K562 (cell line): ENCODE measurements around the gene ZNF655. TPM values are rescaled to one million over a fixed set of nuclear protein-coding genes. Genes with fewer than 3 reads are reported as not detected.
A peak's percentile ranks its signal among the peaks of the same experiment; 100 is the strongest.

Source experiments
- ATAC-seq: fragments of 200-7000 bp; cut with Tn5 transposase; 3 replicates; pipeline ENCODE4 v1.9.1; 2020; ENCODE audit warnings: moderate library complexity
- BruUV-seq: library from RNA; stranded (reverse); fragments of 400-500 nt; replicated peaks from 2 replicates; lab custom pipeline; 2021; lab: Mats Ljungman, UMichigan
- CTCF ChIA-PET: fragments of 300-600 bp; formaldehyde crosslinking; extraction: SDS; loops from one replicate; lab custom pipeline; 2021; ENCODE audit warnings: low intra/inter-chr PET ratio; lab: Yijun Ruan, JAX
- POLR2A ChIA-PET: fragments of 300-600, 350-650 bp; sonication (Branson Sonifier 250); formaldehyde crosslinking; extraction: SDS; loops from one replicate; lab custom pipeline; 2021; ENCODE audit warnings: antibody characterized with exemption, inconsistent platforms; lab: Yijun Ruan, JAX
- DNase-seq, 4 experiments: peaks; one replicate each; pipeline versions ENCODE4 v3.0.0 to v3.0.0-alpha.2; 2011 to 2018; ENCODE audit warnings: low spot score in 3 of 4, mixed read lengths in 3 of 4; ENCODE audit errors: extremely low read depth in 1 of 4
- FAIRE-seq: peaks from 2 replicates; lab custom pipeline; 2011; peaks lifted over from hg19 to GRCh38; lab: Jason Lieb, UNC
- H2AFZ ChIP-seq: 2 replicates; pipeline ENCODE4 v1.6.0; 2011; ENCODE audit warnings: low read depth, low read length, control low read depth, inconsistent platforms
- H3K27ac ChIP-seq: fragments of 200-600 bp; 3 replicates; pipeline ENCODE4 v1.8.0; 2011; ENCODE audit warnings: low read depth, mild to moderate bottlenecking, control low read depth, inconsistent platforms, low read length, moderate library complexity, mixed read lengths; ENCODE audit errors: extremely low read depth
- H3K27me3 ChIP-seq, 2 experiments: fragments of 300-600 bp in 1 of 2; 2 replicates in 1 of 2; 3 replicates in 1 of 2; pipeline versions ENCODE4 v1.6.0 to v1.8.0; 2011; ENCODE audit warnings: inconsistent platforms in 2 of 2, low read length in 2 of 2, mild to moderate bottlenecking in 1 of 2, mixed read lengths in 1 of 2, moderate library complexity in 1 of 2; ENCODE audit not compliant: control insufficient read depth in 2 of 2, insufficient read depth in 2 of 2
- H3K36me3 ChIP-seq: fragments of 300-600 bp; 3 replicates; pipeline ENCODE4 v1.8.0; 2011; ENCODE audit warnings: mild to moderate bottlenecking, low read length, inconsistent platforms; ENCODE audit not compliant: control insufficient read depth, insufficient read depth
- H3K4me1 ChIP-seq, 2 experiments: fragments of 200-600 bp in 1 of 2; replicated peaks in 1 of 2; 2 replicates in 1 of 2; 3 replicates in 1 of 2; pipeline versions ENCODE4 v1.5.1 to v1.8.0; 2011; ENCODE audit warnings: inconsistent platforms in 2 of 2, low read length in 2 of 2, mild to moderate bottlenecking in 1 of 2, mixed read lengths in 1 of 2, moderate library complexity in 1 of 2; ENCODE audit not compliant: control insufficient read depth in 2 of 2, insufficient read depth in 2 of 2
- H3K4me2 ChIP-seq: 2 replicates; pipeline ENCODE4 v1.6.1; 2011; ENCODE audit warnings: low read length, control low read depth, inconsistent platforms, mixed read lengths; ENCODE audit not compliant: insufficient read depth
- H3K4me3 ChIP-seq: fragments of 200-600 bp; sonication (generic), shearing (Covaris generic); 2 replicates; pipeline ENCODE4 v1.5.1; 2016; ENCODE audit warnings: control low read depth, inconsistent platforms
- H3K79me2 ChIP-seq: fragments of 200-600 bp; 3 replicates; pipeline ENCODE4 v1.8.0; 2011; ENCODE audit warnings: low read length, inconsistent platforms; ENCODE audit not compliant: control insufficient read depth, insufficient read depth
- H3K9ac ChIP-seq, 2 experiments: 2 replicates each; pipeline versions ENCODE4 v1.6.0 to v1.6.1; 2011; ENCODE audit warnings: low read depth in 2 of 2, low read length in 2 of 2, control low read depth in 1 of 2, inconsistent platforms in 1 of 2, mild to moderate bottlenecking in 1 of 2, mixed read lengths in 1 of 2; ENCODE audit not compliant: insufficient read depth in 1 of 2
- H3K9me1 ChIP-seq: one replicate; pipeline ENCODE4 v1.6.0; 2011; ENCODE audit warnings: inconsistent platforms, mild to moderate bottlenecking, low read length, moderate library complexity; ENCODE audit not compliant: control insufficient read depth, insufficient read depth
- H3K9me3 ChIP-seq: replicated peaks from 2 replicates; pipeline ENCODE4 v1.5.1; 2011; ENCODE audit warnings: low read depth, low read length, inconsistent platforms; ENCODE audit not compliant: control insufficient read depth, insufficient read depth
- H4K20me1 ChIP-seq: replicated peaks from 2 replicates; pipeline ENCODE4 v1.6.1; 2011; ENCODE audit warnings: low read length, inconsistent platforms, mixed read lengths; ENCODE audit not compliant: control insufficient read depth, insufficient read depth
- CC2D1A ChIP-seq: fragments of 450-650 bp; IDR thresholded peaks from 2 replicates; pipeline ENCODE4 v1.6.1; 2017; ENCODE audit warnings: mild to moderate bottlenecking
- CHD1 ChIP-seq: fragments of 200-600 bp; sonication (generic); IDR thresholded peaks from one replicate; pipeline ENCODE4 v1.6.1; 2012; ENCODE audit warnings: mild to moderate bottlenecking, moderate library complexity, low read length, inconsistent platforms
- E4F1 ChIP-seq: fragments of 250-450 bp; sonication (Bioruptor Pico); IDR thresholded peaks from 2 replicates; pipeline ENCODE4 v1.5.0; 2021; ENCODE audit warnings: mild to moderate bottlenecking, borderline replicate concordance
- FOXA1 ChIP-seq: fragments of 450-650 bp; IDR thresholded peaks from 2 replicates; pipeline ENCODE4 v1.6.1; 2016; ENCODE audit warnings: mild to moderate bottlenecking, borderline replicate concordance
- FOXM1 ChIP-seq, 2 experiments: fragments of 450-650 bp in 1 of 2; sonication (generic) in 1 of 2; formaldehyde crosslinking in 1 of 2; IDR thresholded peaks; 2 replicates each; pipeline versions ENCODE4 v1.6.1 to v1.9.0; 2017 to 2022; ENCODE audit warnings: low read depth in 2 of 2, mild to moderate bottlenecking in 2 of 2, missing genetic modification reagents in 1 of 2, moderate library complexity in 1 of 2
- HDGF ChIP-seq: fragments of 450-650 bp; IDR thresholded peaks from 2 replicates; pipeline ENCODE4 v1.6.1; 2016
- HES1 ChIP-seq: fragments of 450-650 bp; IDR thresholded peaks from 2 replicates; pipeline ENCODE4 v1.6.1; 2016; ENCODE audit warnings: low read depth, mild to moderate bottlenecking, moderate library complexity
- ILK ChIP-seq: fragments of 450-650 bp; IDR thresholded peaks from 2 replicates; pipeline ENCODE4 v1.6.1; 2016; ENCODE audit warnings: missing genetic modification characterization, low read depth, mild to moderate bottlenecking, missing compliant biosample characterization, moderate library complexity, borderline replicate concordance
- JUN ChIP-seq, 2 experiments: sonication (generic) in 1 of 2; formaldehyde crosslinking in 1 of 2; IDR thresholded peaks; 2 replicates each; pipeline versions ENCODE4 v1.6.1 to v1.8.0; 2012 to 2022; ENCODE audit warnings: borderline replicate concordance in 2 of 2, mild to moderate bottlenecking in 2 of 2, improper control_type of control experiment in 1 of 2, low read depth in 1 of 2, low read length in 1 of 2, missing genetic modification reagents in 1 of 2
- MECOM ChIP-seq: fragments of 250-450 bp; sonication (Bioruptor Pico); IDR thresholded peaks from 2 replicates; pipeline ENCODE4 v1.8.0; 2022; ENCODE audit warnings: inconsistent platforms
- NCOR1 ChIP-seq: fragments of 450-650 bp; IDR thresholded peaks from 2 replicates; pipeline ENCODE4 v1.6.1; 2016; ENCODE audit warnings: mild to moderate bottlenecking, moderate library complexity
- RCOR1 ChIP-seq, 2 experiments: IDR thresholded peaks; 2 replicates each; pipeline ENCODE4 v1.6.1; 2012; ENCODE audit warnings: low read depth in 2 of 2, low read length in 2 of 2, borderline replicate concordance in 1 of 2, improper control_type of control experiment in 1 of 2
- SUPT5H ChIP-seq: fragments of 450-650 bp; IDR thresholded peaks from 2 replicates; pipeline ENCODE4 v1.6.1; 2016
- THRAP3 ChIP-seq: fragments of 450-650 bp; IDR thresholded peaks from 2 replicates; pipeline ENCODE4 v1.6.1; 2016; ENCODE audit warnings: mild to moderate bottlenecking, inconsistent platforms, borderline replicate concordance
- ZC3H11A ChIP-seq: IDR thresholded peaks from 2 replicates; pipeline ENCODE4 v1.6.1; 2012; ENCODE audit warnings: low read depth, low read length, improper control_type of control experiment
- ZNF134 ChIP-seq: fragments of 250-450 bp; sonication (Bioruptor Pico); conservative IDR thresholded peaks from 2 replicates; pipeline ENCODE4 v1.4.0; 2020
- ZNF24 ChIP-seq: fragments of 450-650 bp; IDR thresholded peaks from 2 replicates; pipeline ENCODE4 v1.6.1; 2016
- ZNF354B ChIP-seq: fragments of 250-450 bp; sonication (Bioruptor Pico); IDR thresholded peaks from 2 replicates; pipeline ENCODE4 v1.4.0; 2020
- WGBS: fragments of 100-300 bp; shearing (Covaris generic); methylation state at CpG from one replicate; pipeline ENCODE4 v1.1.6; 2016; ENCODE audit warnings: low coverage, mixed read lengths; ENCODE audit not compliant: insufficient coverage; ENCODE audit errors: missing lambda C conversion rate; 5-methylcytosine and 5-hydroxymethylcytosine counted together
- in situ Hi-C: fragments of 300-500 bp; cut with MboI; formaldehyde crosslinking; loops from 4 replicates; pipeline ENCODE4 v1.15.0; 2018; ENCODE audit warnings: inconsistent platforms, mixed read lengths
- intact Hi-C: fragments of 100-400 bp; cut with micrococcal nuclease; formaldehyde crosslinking; loops from 2 replicates; pipeline ENCODE4 v1.14.2; 2022
- polyA plus RNA-seq, 8 experiments: library from polyadenylated mRNA; depleted of rRNA in 4 of 8; stranded (reverse) in 5 of 8; unstranded in 3 of 8; fragments of >200 nt; fragmentation: Nextera tagmentation in 2 of 8; fragmentation: Illumina TruSeq in 1 of 8; extraction: Ambion mirVana in 2 of 8; extraction: Trizol in 1 of 8; gene quantifications; 2 replicates each; pipeline versions ENCODE4 v1.2.1 to v1.2.3, GENCODE V29; 2011 to 2014; ENCODE audit warnings: inconsistent platforms in 1 of 8, missing spikeins in 1 of 8
- total RNA-seq, 7 experiments: library from RNA; depleted of rRNA in 6 of 7; stranded (reverse); fragments of >200 nt in 6 of 7; fragmentation: Illumina TruSeq in 2 of 7; extraction: Trizol in 2 of 7; gene quantifications; 2 replicates each; pipeline versions ENCODE4 v1.2.1 to v1.2.3, GENCODE V29; 2011 to 2021; ENCODE audit warnings: low replicate concordance in 1 of 7

ZNF655 gene
- total and polyA plus RNA-seq, 9 of the 15 experiments (the other 6 are each of a cell fraction or from before 2014, with no cell fraction given): 25.7 to 130 (median 95.2) TPM

GRCh38 chr7:99559175-99559915, 903 bp downstream of the ZNF655 start:
- no peak for ATAC-seq
- H3K9ac ChIP-seq: peak overlapping the region; percentile 100
- peaks cover 16 to 23% of the 10 kb centered on the region in 2 experiments for H3K4me1 ChIP-seq
- in situ Hi-C loops (no loop called here), intact Hi-C loops (loop anchor here (2.0 to 10.0 kb wide), 2 partner anchors 57 to 85 kb away; partner anchors contain the start of genes ZNF789 and ZSCAN25)
- H3K79me2 ChIP-seq: peaks cover 72% of the 10 kb centered on the region
- WGBS: 6% methylated on average over 30 of the region's 31 CpGs
- no peaks in the 10 kb centered on the region for H3K27me3 ChIP-seq
- BruUV-seq: no TSS peak
- peak overlapping the region; percentile 92 for H2AFZ ChIP-seq
- peak overlapping the region; percentile 88 for H3K4me3 ChIP-seq
- H3K9me1 ChIP-seq: peaks cover 8% of the 10 kb centered on the region
- H4K20me1 ChIP-seq: peaks cover 15% of the 10 kb centered on the region; the same call in 1 of the 2 replicates
- H3K4me2 ChIP-seq: peak overlapping the region; percentile 100
- ChIA-PET POLR2A (interaction anchor here (0.6 to 4.5 kb wide), 17 partner anchors 9 to 1817 kb away, joined by 3 to 31 read pairs (median 5); partner anchors contain the start of genes BUD31, PDAP1, TRIM4 and ZKSCAN5), CTCF (no interaction called here)
- peaks cover 78% of the 10 kb centered on the region for H3K36me3 ChIP-seq
- peak overlapping the region; percentile 95 for H3K27ac ChIP-seq
- FAIRE-seq: no peak
- DNase-seq: peak in 1 of 4 experiments; percentile 62
- H3K9me3 ChIP-seq: no peaks in the 10 kb centered on the region
- TF ChIP-seq SUPT5H (no peak), ZNF354B (no peak), THRAP3 (no peak), ILK (tag) (no peak), HES1 (peak; percentile 48; the same call in 1 of the 2 replicates), RCOR1 (IDR thresholded peaks at IDR 0.05; ENCODE audit: borderline replicate concordance in 1 of 2, low read depth in 2 of 2, low read length in 2 of 2) (0 out of 4 replicates have a peak, but pooled peaks of 1 of the 2 experiments have one; percentile 26), ZNF134 (CRISPR knock-in tag) (no peak), FOXM1 (IDR thresholded peaks at IDR 0.05; ENCODE audit: low read depth) (no peak), FOXM1 (CRISPR knock-in tag; IDR thresholded peaks at IDR 0.05; ENCODE audit: low read depth) (no peak), CC2D1A (no peak), MECOM (CRISPR knock-in tag) (no peak), ZC3H11A (no peak), CHD1 (peak; percentile 8), E4F1 (no peak), JUN (IDR thresholded peaks at IDR 0.05; ENCODE audit: borderline replicate concordance, low read depth, low read length) (peak; percentile 5; the same call in 1 of the 2 replicates), JUN (CRISPR knock-in tag; IDR thresholded peaks at IDR 0.05; ENCODE audit: borderline replicate concordance) (no peak; the same call in 1 of the 2 replicates), NCOR1 (no peak), HDGF (no peak), ZNF24 (no peak), FOXA1 (no peak)
